GM12874 (cell line): ENCODE measurements around the gene SLC9A3.

ENCODE experiments used
- CTCF ChIP-seq: IDR thresholded peaks from 2 replicates; pipeline ENCODE4 v1.5.1; 2011; ENCODE audit warnings: low read depth, mild to moderate bottlenecking, control low read depth, low read length, moderate library complexity; ENCODE audit not compliant: insufficient read depth

Gene SLC9A3

DNA sequence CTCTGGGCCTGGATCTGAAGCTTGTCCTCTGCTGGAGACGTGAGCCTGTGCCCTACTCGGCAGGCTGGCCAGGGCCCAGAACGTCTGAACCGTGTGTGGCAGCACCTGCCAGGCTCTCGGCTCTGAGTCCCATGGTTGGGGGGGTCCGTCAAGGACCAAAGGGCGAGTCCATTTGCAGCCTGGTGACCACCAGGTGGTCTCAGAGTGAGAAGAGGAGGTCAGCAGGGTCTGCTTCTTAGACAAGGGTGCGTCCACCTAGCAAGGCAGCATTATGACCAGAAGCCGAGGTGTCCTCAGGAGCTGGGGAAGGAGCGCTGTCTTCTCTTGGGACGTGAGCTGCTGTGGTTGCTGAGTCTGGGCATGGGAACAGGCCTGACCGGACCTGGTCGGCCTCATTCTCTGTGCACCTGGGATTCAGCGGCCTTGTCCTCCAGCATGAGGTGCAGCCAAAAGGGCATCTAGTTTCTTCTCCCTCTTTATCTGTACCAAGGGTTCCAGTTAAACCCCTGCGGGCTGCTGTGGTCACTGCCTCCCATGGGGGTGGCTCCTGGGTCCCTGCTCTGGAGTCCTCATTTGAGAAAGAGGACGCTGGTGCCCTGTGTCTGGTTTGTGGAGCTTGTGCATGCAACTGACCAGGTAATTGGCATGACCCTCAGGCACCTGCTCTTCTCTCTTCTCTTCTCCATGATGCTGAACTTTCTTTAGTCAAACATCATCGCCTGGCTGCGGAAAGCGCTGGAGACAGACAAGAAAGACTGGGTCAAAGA lies 66.9 kb downstream of the SLC9A3 start:
- TF ChIP-seq CTCF: no peak

GRCh38 chr5:456351-457194 lies 67.7 kb downstream of the SLC9A3 start:
- TF ChIP-seq CTCF: no peak

DNA sequence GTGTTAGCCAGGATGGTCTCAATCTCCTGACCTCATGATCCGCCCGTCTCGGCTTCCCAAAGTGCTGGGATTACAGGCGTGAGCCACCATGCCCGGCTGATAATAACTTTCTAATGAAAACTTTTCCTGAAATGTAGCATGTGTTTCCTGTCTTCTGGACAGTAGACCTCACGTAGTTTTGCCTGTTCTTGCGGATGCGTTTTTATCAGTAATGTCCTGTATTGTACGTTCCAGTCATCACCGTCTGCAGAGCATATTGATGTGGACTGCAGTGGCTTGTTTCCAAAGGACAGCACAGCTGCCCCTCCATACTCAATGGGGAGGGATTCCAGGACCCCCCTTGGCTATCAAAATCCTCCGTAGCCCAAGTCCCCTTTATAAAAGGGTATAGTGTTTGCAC lies 68.4 kb downstream of the SLC9A3 start:
- no peak for TF ChIP-seq CTCF

DNA sequence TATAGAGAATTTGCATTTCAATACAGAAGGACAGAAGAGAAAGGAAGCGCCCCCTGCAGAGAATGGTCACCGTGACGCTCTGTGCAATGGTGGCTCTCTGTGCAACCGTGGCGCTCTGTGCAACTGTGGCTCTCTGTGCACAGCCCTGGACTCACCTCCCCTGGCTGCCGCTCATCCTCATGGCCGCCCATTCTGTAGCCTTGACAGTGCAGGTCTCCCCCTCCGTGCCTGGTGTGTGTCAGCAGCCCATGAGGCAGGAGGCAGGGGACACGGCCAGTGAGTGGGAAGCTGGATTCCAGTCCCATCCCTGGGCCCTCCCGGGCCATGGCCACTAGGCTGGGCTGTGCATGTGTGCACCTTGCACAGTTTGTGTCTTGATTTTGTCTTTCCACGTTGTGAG lies 69.3 kb downstream of the SLC9A3 start:
- no peak for TF ChIP-seq CTCF

- TF ChIP-seq CTCF: no peak
These were observed 70.3 kb downstream of the SLC9A3 start for GRCh38 chr5:453725-454481.

- TF ChIP-seq CTCF: no peak
These were observed 71.1 kb downstream of the SLC9A3 start for GRCh38 chr5:452978-453710.
